HUES48 (cell line): Measurements from ENCODE around the gene CX3CL1.

Source experiments
- H3K27ac ChIP-seq: one replicate; pipeline ENCODE4 v1.7.0; 2013; ENCODE audit warnings: low read depth, low read length, inconsistent platforms
- H3K27me3 ChIP-seq: 2 replicates; pipeline ENCODE4 v1.6.1; 2013; ENCODE audit warnings: mild to moderate bottlenecking, low read length; ENCODE audit not compliant: control insufficient read depth, insufficient read depth
- H3K36me3 ChIP-seq: 2 replicates; pipeline ENCODE4 v1.6.1; 2013; ENCODE audit warnings: low read length; ENCODE audit not compliant: control insufficient read depth, insufficient read depth
- H3K4me1 ChIP-seq: 2 replicates; pipeline ENCODE4 v1.6.1; 2013; ENCODE audit warnings: mild to moderate bottlenecking, low read length; ENCODE audit not compliant: control insufficient read depth, insufficient read depth
- H3K4me3 ChIP-seq: 2 replicates; pipeline ENCODE4 v1.5.1; 2013; ENCODE audit warnings: mild to moderate bottlenecking, low read depth, low read length
- H3K9ac ChIP-seq: 2 replicates; pipeline ENCODE4 v1.6.1; 2013; ENCODE audit warnings: mild to moderate bottlenecking, low read depth, low read length, moderate library complexity
- H3K9me3 ChIP-seq: 2 replicates; pipeline ENCODE4 v1.6.1; 2013; ENCODE audit warnings: low read length; ENCODE audit not compliant: control insufficient read depth, insufficient read depth

The CX3CL1 gene

DNA sequence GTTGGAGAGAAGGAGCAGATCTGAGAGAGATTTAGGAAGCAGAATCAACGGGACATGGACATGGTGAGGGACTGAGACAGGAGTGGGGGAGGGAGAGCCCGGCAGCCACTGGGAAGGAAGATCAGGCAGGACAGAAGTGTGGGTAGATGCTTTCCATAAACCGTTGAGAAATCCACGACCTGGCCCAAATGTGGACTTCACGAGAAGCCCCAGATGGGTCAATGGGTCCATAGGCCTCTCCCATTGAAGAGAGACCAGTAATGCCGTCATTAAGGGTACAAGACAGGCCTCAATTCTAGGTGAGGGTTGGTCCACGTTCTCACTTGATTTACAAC lies 14.2 kb upstream of the CX3CL1 start:
- no peak overlapping the region for H3K27ac ChIP-seq
- H3K4me1 ChIP-seq, result no peaks in the 10 kb centered on the region
- no peaks in the 10 kb centered on the region for H3K36me3 ChIP-seq
- no peak overlapping the region for H3K9ac ChIP-seq
- H3K4me3 ChIP-seq, result no peak overlapping the region
- no peaks in the 10 kb centered on the region for H3K27me3 ChIP-seq
- H3K9me3 ChIP-seq, result no peaks in the 10 kb centered on the region

DNA sequence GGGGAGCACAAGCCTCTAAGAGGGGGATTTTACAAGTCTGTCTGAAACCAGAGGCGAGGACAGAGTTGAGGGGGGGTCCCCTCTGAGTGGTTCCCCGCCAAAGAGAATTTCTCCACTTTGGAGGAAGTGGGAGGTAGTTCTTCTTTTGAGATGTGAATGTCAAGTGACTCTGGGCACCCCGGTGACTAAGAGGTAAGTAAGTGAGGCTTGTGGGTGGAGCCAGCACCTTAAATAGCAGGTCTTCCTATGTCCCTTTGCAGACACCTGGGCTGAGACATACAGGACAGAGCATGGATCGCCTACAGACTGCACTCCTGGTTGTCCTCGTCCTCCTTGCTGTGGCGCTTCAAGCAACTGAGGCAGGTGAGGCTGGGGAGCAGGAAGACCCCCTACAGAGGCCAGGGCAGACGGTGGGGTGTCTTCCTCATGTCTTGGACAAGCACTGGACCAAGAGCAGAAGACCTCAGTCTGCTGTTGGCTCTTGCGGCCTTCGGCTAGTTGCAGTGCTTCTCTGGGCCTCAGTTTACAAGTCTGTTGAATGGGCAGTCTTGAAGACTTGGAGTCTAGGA lies 13.7 kb upstream of the CX3CL1 start, which contains the start of gene CCL22:
Gene CCL22, plus strand, starts transcription at position 257 of the 569 bp plus-strand sequence. Its CDS starts 34 bp downstream, at position 291.
- Histone ChIP-seq H3K9ac (no peak within 1 kb of the TSS), H3K9me3 (no peaks in the 10 kb centered on the region), H3K36me3 (no peaks in the 10 kb centered on the region), H3K4me1 (no peaks in the 10 kb centered on the region), H3K27ac (no peak within 1 kb of the TSS), H3K4me3 (no peak within 1 kb of the TSS), H3K27me3 (no peaks in the 10 kb centered on the region)

DNA sequence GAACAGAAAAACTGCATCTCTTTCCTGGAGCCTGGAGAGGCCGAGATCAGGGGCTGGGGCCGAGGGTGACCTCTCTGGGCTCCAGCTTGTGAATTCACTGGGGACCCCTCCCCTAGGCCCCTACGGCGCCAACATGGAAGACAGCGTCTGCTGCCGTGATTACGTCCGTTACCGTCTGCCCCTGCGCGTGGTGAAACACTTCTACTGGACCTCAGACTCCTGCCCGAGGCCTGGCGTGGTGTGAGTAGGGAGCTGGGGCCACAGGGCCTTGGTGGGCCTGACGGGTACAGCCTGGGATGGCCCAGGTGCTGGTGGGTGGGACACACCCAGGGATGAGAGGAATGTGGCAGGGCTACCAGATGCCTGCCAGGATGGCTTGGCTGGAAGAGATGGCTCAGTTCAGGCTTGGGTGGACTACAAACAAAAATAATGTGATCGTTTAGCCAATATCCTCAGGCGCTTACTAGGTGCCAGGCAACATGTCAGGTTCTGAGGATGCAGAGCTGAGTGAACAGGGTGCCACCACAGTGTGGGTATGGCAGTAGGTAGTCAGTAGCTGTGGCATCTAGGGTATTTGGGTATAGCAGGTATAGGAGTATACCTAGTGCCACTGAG lies 11.9 kb upstream of the CX3CL1 start:
- H3K9me3 ChIP-seq, result no peaks in the 10 kb centered on the region
- H3K9ac ChIP-seq, result no peak overlapping the region
- no peaks in the 10 kb centered on the region for H3K27me3 ChIP-seq
- H3K27ac ChIP-seq, result no peak overlapping the region
- no peaks in the 10 kb centered on the region for H3K36me3 ChIP-seq
- no peaks in the 10 kb centered on the region for H3K4me1 ChIP-seq
- no peak overlapping the region for H3K4me3 ChIP-seq

DNA sequence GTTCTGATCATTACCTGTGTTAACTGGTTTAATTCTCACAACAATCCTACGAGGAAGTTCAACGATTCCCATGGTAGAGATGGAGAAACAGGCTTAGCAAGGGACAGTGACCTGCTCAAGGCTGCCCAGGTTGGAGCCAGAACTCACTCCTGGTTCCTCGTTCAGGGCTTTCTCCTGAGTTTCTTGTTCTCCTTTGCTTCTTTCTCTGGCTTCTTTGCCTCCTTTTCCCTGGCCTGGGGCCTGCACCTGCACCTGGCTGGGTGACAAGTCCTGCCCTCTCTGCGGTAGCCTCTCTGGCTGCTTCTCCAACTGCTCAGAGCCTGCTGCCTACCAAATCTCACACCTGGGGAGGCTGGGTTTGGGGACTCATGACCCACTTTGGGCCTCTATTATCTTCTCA lies 10.9 kb upstream of the CX3CL1 start:
- Histone ChIP-seq H3K4me3 (no peak overlapping the region), H3K9me3 (no peaks in the 10 kb centered on the region), H3K9ac (no peak overlapping the region), H3K4me1 (no peaks in the 10 kb centered on the region), H3K27ac (no peak overlapping the region), H3K36me3 (no peaks in the 10 kb centered on the region), H3K27me3 (no peaks in the 10 kb centered on the region)

DNA sequence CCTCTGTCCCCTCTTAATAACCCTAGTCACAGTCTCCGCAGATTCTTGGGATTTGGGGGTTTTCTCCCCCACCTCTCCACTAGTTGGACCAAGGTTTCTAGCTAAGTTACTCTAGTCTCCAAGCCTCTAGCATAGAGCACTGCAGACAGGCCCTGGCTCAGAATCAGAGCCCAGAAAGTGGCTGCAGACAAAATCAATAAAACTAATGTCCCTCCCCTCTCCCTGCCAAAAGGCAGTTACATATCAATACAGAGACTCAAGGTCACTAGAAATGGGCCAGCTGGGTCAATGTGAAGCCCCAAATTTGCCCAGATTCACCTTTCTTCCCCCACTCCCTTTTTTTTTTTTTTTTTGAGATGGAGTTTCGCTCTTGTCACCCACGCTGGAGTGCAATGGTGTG lies 8.1 kb upstream of the CX3CL1 start:
- Histone ChIP-seq H3K9ac (no peak overlapping the region), H3K27me3 (no peaks in the 10 kb centered on the region), H3K9me3 (no peaks in the 10 kb centered on the region), H3K36me3 (no peaks in the 10 kb centered on the region), H3K27ac (no peak overlapping the region), H3K4me3 (no peak overlapping the region), H3K4me1 (no peaks in the 10 kb centered on the region)

DNA sequence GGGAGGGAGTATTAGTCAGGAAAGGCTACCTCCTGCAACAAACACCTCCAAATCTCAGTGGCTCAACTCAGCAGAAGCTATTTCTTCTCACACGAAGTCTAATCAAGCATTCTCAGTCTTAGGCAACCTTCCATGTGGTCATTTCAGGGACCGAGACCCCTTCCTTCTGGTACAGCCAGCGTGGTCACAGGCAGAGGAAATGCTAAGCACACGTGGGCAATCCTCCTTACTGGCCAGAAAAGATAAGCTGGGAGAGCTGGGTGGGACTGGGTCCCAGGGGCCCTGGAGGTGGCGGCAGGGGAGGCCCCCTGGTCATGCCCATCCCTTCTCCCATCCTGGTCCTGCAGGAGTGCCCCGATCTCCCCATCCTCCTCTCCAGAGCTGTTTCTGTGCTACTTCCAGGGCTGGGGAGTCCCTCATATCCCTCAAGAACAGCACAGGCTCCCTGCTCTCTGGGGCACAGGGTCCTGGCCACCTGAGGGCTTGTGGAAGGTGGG lies 5.7 kb upstream of the CX3CL1 start:
- Histone ChIP-seq H3K36me3 (no peaks in the 10 kb centered on the region), H3K4me1 (no peaks in the 10 kb centered on the region), H3K27me3 (no peaks in the 10 kb centered on the region), H3K27ac (no peak overlapping the region), H3K9me3 (no peaks in the 10 kb centered on the region), H3K9ac (no peak overlapping the region), H3K4me3 (no peak overlapping the region)

DNA sequence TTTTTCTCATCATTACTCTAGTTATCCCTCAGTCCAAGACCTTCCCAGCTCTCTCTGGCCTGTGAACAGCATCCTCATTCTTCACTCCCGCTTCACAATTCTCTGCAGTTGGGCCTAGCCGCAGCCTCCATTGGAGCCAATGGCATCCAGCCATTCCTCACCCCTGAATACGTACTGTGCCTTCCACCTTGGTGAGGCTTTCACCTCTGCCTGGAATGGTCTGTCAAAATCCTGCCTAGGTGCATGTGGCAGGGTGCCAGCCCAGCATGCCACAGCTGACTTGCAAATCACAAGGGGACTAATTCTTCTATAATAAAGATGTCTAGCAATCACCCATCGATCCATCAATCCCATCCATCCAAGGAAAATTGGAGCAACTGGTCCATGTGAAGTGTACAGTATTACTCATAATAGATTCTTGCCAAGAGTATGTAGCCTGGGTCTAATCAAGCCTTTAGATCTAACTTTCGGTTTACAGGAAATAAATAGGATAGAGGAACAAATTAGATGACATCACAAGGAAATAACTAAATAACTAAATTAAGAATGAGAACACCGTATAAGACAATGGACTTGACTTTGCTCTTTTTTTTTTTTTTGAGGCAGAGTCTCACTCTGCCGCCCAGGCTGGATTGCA lies 5.1 kb upstream of the CX3CL1 start:
- no peak overlapping the region for H3K27ac ChIP-seq
- no peaks in the 10 kb centered on the region for H3K27me3 ChIP-seq
- no peak overlapping the region for H3K4me3 ChIP-seq
- H3K36me3 ChIP-seq, result no peaks in the 10 kb centered on the region
- H3K9ac ChIP-seq, result no peak overlapping the region
- peaks cover 6% of the 10 kb centered on the region for H3K4me1 ChIP-seq
- no peaks in the 10 kb centered on the region for H3K9me3 ChIP-seq

DNA sequence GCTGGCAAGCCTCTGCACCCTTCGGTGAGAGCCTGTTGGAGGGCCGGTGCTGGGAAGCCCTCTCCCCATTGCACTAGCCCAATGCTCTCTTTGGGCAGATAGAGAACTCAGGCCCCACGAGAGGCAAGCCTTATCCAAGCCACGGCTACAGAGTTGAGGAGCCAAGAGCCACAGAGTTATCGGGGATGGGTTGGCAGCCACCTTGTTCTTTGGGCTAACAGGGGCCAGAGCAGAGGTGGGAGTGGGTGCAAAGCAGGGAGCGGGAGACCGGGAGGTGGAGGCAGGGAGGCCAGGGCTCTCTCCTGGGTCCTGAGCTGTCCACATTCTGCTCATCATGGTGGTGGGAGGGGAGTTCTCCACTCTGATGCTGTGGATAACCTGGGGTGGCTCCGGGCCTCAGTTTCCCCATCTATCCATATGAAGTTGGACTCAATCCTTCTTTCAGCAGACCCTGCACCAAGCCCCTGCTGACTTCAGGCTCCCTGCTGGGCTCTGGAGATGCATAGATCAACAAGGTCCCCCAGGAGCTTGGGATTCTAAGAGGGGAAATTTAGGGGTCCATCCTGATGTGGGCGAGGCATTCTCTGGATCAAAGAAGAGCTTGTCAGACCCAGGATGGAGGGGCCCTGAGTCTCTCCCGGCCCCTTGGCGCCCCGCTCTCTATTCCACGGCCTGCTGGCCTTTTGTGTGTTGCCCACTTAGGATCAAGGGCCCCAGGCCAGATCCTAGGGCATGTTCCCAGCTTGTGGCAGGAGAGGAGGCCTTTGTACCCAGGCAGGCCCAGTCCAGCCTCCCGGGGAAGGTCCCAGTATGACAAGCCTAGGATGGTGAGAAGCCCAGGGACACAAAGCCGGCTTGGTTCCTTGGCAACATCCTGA lies 557 bp upstream of the CX3CL1 start:
- H3K4me1 ChIP-seq, result peaks cover 26% of the 10 kb centered on the region
- H3K9ac ChIP-seq, result no peak overlapping the region
- peak overlapping the region; percentile 17 for H3K27ac ChIP-seq
- no peaks in the 10 kb centered on the region for H3K27me3 ChIP-seq
- no peaks in the 10 kb centered on the region for H3K9me3 ChIP-seq
- H3K4me3 ChIP-seq, result no peak overlapping the region
- no peaks in the 10 kb centered on the region for H3K36me3 ChIP-seq

DNA sequence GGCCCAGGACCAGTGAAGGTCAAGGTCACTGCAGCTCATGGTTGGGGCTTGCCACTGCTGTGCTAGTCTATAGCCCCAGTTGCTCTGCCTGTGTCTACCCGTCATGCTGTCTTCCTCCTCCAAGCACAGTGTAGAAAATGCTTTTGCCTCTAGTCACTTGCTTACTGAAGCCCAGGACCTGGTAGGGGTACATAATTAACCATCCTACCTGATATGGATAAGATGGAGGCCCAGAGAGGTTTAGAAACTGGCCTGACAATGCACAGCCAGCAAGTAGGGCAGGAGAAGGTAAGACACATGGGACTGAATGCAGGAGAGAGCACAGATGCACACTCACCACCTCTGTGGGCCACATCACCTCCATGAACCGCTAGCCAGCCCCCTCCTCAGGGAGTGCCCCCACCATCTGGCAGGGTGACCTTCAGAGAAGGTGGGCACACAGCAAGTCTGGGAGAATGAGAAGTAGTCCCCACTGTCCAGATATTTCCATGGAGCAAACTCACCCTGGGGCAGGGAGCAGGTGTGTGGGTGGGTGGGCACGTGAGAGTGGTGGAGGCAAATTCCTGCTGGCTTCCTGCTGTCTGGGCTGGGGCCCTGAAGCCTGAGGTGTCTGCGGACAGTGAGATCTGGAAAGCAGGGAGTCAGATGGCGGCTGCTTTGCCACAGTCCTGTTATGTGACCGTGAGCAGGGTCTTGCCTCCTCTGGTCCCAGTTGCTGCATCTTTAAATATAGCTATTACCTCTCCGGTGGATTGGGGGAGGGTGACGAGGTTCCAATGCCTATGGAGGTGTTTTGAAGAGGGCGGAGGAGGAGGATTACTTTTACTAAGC lies 1.0 kb downstream of the CX3CL1 start:
- Histone ChIP-seq H3K27me3 (no peaks in the 10 kb centered on the region), H3K36me3 (no peaks in the 10 kb centered on the region), H3K27ac (no peak overlapping the region), H3K9ac (no peak overlapping the region), H3K9me3 (no peaks in the 10 kb centered on the region), H3K4me3 (no peak overlapping the region), H3K4me1 (peaks cover 26% of the 10 kb centered on the region)

DNA sequence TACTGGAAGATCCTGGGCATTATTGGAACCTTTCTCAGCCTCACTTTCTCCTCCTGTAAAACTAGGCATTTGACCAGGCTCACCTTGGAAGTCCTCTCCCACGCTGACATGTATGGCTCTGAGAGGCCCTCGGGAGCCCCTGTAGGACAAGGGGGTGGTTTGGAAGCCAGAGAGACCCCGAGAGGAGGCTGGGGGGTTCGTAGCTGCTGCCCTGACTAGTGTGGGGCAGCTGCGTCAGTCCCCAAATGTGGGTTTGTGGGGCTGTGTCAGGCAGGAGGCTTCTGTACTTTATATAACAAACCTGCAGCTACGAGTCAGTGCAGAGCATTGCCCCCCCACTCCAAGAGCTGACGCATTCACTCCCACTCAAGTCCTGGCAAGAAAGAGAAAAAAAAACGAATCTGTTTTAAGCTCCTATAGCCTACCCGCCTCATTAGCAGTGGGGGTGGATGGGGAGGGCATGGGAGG lies 1.8 kb downstream of the CX3CL1 start:
- H3K4me1 ChIP-seq, result peaks cover 26% of the 10 kb centered on the region
- no peak overlapping the region for H3K9ac ChIP-seq
- no peak overlapping the region for H3K27ac ChIP-seq

More for the DNA sequence above, 1.8 kb downstream of the CX3CL1 start:
- Histone ChIP-seq H3K36me3 (no peaks in the 10 kb centered on the region), H3K4me3 (no peak overlapping the region), H3K9me3 (no peaks in the 10 kb centered on the region), H3K27me3 (no peaks in the 10 kb centered on the region)
